ENCODE data around the gene GALNT18.

DNA sequence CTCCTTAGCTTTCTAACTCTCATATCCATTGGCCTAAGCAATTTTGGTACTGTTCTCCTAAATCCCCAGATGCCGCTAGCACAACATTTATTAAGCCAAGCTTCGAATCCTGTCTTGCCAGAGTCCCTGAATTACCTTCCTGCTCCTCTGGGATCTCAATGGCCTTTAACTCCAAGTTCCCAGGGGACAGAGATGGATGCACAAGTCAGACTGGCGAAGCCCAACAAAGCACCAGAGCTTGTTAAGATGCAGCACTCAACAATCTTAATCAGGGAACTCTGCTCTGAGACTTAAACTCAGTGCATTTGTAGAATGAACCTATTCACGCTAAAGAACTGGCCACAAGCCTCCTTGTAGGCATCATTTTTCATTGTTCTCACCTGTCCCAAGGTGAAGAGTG, 9.4 kb downstream of the GALNT18 start:
- TF ChIP-seq CTCF (conservative IDR thresholded peaks at IDR 0.05; ENCODE audit: low read length) (no peak), EZH2phosphoT487 (IDR thresholded peaks at IDR 0.05; ENCODE audit: borderline replicate concordance, low read depth, low read length) (no peak)

Measured in OCI-LY7 (cell line).